Measurements from ENCODE around the gene PRR7.

Gene PRR7

DNA sequence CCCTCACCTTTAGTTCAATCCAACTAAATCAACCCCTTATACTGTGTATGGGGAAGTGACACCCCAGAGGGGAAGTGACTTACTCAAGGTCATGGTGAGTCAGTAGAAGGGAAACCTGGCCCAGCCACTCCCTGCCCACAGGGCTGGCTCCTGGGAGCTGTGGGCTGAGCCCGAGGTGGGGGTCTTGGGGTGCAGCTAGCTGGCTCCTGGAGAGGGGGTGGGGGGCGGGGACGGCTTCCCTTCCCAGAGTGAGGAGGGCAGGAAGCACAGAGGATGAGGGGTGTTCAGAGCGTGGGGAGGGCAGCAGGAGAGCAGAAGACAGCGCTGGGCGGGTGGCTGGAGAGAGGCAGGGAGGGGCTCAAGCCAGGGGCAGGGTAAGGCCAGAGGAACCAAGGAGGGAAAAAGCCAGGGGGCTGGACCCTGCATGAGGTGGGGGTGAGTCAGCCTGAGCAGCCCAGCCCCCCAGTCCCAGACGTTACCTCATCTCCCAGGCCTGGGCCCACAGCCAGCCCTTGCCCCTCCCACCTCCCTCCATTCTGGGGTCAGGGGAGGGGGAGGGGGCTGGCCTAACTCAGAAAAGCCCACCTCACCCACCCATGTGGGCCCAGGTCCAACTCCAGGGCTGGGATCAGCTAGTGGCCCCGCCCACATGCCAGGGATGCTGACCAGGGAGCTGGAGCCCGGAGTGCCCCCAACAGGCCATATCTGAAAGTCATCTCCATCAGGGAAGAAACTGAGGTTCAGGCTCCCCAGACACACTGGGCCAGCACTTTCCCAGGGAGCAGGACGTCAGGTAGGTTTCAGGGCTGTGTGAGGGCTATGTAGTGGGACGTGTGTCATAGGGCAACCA is 48.0 kb downstream of the PRR7 start (continued):
- peak; percentile 27; the same call in 1 of the 2 replicates for TF ChIP-seq ZIC2 (tag by site-specific recombination; IDR thresholded peaks at IDR 0.05)
- peak; percentile 79 for TF ChIP-seq SP3 (tag by site-specific recombination; IDR thresholded peaks at IDR 0.05)
- TF ChIP-seq GLIS1 (tag by site-specific recombination; IDR thresholded peaks at IDR 0.05), result peak; percentile 76
- no peak for TF ChIP-seq TRIM28 (IDR thresholded peaks at IDR 0.05; ENCODE audit: borderline replicate concordance, low read length)
- TF ChIP-seq, protein P1, sequence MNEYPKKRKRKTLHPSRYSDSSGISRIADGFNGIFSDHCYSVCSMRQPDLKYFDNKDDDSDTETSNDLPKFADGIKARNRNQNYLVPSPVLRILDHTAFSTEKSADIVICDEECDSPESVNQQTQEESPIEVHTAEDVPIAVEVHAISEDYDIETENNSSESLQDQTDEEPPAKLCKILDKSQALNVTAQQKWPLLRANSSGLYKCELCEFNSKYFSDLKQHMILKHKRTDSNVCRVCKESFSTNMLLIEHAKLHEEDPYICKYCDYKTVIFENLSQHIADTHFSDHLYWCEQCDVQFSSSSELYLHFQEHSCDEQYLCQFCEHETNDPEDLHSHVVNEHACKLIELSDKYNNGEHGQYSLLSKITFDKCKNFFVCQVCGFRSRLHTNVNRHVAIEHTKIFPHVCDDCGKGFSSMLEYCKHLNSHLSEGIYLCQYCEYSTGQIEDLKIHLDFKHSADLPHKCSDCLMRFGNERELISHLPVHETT (tag by site-specific recombination; IDR thresholded peaks at IDR 0.05), result 0 out of 2 replicates have a peak, but pooled peaks have one; percentile 46
- no peak for TF ChIP-seq ZNF155 (tag by site-specific recombination; IDR thresholded peaks at IDR 0.05)
- TF ChIP-seq ZNF660 (tag by site-specific recombination; IDR thresholded peaks at IDR 0.05), result peak; percentile 47; the same call in 1 of the 2 replicates
- TF ChIP-seq, protein P2, sequence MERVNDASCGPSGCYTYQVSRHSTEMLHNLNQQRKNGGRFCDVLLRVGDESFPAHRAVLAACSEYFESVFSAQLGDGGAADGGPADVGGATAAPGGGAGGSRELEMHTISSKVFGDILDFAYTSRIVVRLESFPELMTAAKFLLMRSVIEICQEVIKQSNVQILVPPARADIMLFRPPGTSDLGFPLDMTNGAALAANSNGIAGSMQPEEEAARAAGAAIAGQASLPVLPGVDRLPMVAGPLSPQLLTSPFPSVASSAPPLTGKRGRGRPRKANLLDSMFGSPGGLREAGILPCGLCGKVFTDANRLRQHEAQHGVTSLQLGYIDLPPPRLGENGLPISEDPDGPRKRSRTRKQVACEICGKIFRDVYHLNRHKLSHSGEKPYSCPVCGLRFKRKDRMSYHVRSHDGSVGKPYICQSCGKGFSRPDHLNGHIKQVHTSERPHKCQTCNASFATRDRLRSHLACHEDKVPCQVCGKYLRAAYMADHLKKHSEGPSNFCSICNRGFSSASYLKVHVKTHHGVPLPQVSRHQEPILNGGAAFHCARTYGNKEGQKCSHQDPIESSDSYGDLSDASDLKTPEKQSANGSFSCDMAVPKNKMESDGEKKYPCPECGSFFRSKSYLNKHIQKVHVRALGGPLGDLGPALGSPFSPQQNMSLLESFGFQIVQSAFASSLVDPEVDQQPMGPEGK (tag by site-specific recombination; IDR thresholded peaks at IDR 0.05), result peak; percentile 59
- TF ChIP-seq ZNF629 (tag by site-specific recombination; IDR thresholded peaks at IDR 0.05), result peak; percentile 50
- peak; percentile 68 for TF ChIP-seq ZFHX2 (tag by site-specific recombination; conservative IDR thresholded peaks at IDR 0.05)
- TF ChIP-seq ZNF114 (tag by site-specific recombination; IDR thresholded peaks at IDR 0.05), result no peak
- TF ChIP-seq ZNF341 (tag by site-specific recombination; IDR thresholded peaks at IDR 0.05; ENCODE audit: low read depth), result no peak
- TF ChIP-seq, protein P3, sequence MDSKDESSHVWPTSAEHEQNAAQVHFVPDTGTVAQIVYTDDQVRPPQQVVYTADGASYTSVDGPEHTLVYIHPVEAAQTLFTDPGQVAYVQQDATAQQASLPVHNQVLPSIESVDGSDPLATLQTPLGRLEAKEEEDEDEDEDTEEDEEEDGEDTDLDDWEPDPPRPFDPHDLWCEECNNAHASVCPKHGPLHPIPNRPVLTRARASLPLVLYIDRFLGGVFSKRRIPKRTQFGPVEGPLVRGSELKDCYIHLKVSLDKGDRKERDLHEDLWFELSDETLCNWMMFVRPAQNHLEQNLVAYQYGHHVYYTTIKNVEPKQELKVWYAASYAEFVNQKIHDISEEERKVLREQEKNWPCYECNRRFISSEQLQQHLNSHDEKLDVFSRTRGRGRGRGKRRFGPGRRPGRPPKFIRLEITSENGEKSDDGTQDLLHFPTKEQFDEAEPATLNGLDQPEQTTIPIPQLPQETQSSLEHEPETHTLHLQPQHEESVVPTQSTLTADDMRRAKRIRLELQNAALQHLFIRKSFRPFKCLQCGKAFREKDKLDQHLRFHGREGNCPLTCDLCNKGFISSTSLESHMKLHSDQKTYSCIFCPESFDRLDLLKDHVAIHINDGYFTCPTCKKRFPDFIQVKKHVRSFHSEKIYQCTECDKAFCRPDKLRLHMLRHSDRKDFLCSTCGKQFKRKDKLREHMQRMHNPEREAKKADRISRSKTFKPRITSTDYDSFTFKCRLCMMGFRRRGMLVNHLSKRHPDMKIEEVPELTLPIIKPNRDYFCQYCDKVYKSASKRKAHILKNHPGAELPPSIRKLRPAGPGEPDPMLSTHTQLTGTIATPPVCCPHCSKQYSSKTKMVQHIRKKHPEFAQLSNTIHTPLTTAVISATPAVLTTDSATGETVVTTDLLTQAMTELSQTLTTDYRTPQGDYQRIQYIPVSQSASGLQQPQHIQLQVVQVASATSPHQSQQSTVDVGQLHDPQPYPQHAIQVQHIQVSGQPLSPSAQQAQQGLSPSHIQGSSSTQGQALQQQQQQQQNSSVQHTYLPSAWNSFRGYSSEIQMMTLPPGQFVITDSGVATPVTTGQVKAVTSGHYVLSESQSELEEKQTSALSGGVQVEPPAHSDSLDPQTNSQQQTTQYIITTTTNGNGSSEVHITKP (tag by site-specific recombination; IDR thresholded peaks at IDR 0.05), result peak; percentile 65
- TF ChIP-seq, protein P4, sequence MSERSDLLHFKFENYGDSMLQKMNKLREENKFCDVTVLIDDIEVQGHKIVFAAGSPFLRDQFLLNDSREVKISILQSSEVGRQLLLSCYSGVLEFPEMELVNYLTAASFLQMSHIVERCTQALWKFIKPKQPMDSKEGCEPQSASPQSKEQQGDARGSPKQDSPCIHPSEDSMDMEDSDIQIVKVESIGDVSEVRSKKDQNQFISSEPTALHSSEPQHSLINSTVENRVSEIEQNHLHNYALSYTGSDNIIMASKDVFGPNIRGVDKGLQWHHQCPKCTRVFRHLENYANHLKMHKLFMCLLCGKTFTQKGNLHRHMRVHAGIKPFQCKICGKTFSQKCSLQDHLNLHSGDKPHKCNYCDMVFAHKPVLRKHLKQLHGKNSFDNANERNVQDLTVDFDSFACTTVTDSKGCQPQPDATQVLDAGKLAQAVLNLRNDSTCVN (tag by site-specific recombination; optimal IDR thresholded peaks at IDR 0.05), result no peak
- TF ChIP-seq, protein P5, sequence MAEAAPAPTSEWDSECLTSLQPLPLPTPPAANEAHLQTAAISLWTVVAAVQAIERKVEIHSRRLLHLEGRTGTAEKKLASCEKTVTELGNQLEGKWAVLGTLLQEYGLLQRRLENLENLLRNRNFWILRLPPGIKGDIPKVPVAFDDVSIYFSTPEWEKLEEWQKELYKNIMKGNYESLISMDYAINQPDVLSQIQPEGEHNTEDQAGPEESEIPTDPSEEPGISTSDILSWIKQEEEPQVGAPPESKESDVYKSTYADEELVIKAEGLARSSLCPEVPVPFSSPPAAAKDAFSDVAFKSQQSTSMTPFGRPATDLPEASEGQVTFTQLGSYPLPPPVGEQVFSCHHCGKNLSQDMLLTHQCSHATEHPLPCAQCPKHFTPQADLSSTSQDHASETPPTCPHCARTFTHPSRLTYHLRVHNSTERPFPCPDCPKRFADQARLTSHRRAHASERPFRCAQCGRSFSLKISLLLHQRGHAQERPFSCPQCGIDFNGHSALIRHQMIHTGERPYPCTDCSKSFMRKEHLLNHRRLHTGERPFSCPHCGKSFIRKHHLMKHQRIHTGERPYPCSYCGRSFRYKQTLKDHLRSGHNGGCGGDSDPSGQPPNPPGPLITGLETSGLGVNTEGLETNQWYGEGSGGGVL (tag by site-specific recombination; IDR thresholded peaks at IDR 0.05), result peak; percentile 86
- TF ChIP-seq ZNF146 (tag by site-specific recombination; IDR thresholded peaks at IDR 0.05), result no peak
- TF ChIP-seq, protein P6, sequence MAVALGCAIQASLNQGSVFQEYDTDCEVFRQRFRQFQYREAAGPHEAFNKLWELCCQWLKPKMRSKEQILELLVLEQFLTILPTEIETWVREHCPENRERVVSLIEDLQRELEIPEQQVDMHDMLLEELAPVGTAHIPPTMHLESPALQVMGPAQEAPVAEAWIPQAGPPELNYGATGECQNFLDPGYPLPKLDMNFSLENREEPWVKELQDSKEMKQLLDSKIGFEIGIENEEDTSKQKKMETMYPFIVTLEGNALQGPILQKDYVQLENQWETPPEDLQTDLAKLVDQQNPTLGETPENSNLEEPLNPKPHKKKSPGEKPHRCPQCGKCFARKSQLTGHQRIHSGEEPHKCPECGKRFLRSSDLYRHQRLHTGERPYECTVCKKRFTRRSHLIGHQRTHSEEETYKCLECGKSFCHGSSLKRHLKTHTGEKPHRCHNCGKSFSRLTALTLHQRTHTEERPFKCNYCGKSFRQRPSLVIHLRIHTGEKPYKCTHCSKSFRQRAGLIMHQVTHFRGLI (tag by site-specific recombination; IDR thresholded peaks at IDR 0.05), result no peak
- TF ChIP-seq ZNF121 (tag by site-specific recombination; IDR thresholded peaks at IDR 0.05), result no peak
- peak; percentile 47; the same call in 1 of the 2 replicates for TF ChIP-seq BCL11B (tag by site-specific recombination; IDR thresholded peaks at IDR 0.05; ENCODE audit: low read depth)
- TF ChIP-seq ZNF2 (tag by site-specific recombination; IDR thresholded peaks at IDR 0.05), result no peak
- no peak for TF ChIP-seq ZNF157 (tag by site-specific recombination; IDR thresholded peaks at IDR 0.05)
- peak; percentile 71 for TF ChIP-seq KLF10 (tag by site-specific recombination; IDR thresholded peaks at IDR 0.05)
- no peak for TF ChIP-seq ZNF274 (IDR thresholded peaks at IDR 0.05; ENCODE audit: low read length)
- no peak for TF ChIP-seq ZNF274 (tag by site-specific recombination; IDR thresholded peaks at IDR 0.05; ENCODE audit: borderline replicate concordance)
- TF ChIP-seq KLF1 (tag by site-specific recombination; IDR thresholded peaks at IDR 0.05), result peak; percentile 89
- TF ChIP-seq, protein P7, sequence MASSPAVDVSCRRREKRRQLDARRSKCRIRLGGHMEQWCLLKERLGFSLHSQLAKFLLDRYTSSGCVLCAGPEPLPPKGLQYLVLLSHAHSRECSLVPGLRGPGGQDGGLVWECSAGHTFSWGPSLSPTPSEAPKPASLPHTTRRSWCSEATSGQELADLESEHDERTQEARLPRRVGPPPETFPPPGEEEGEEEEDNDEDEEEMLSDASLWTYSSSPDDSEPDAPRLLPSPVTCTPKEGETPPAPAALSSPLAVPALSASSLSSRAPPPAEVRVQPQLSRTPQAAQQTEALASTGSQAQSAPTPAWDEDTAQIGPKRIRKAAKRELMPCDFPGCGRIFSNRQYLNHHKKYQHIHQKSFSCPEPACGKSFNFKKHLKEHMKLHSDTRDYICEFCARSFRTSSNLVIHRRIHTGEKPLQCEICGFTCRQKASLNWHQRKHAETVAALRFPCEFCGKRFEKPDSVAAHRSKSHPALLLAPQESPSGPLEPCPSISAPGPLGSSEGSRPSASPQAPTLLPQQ (tag by site-specific recombination; IDR thresholded peaks at IDR 0.05), result peak; percentile 98
- TF ChIP-seq HOXC10 (CRISPR knock-in tag; IDR thresholded peaks at IDR 0.05), result no peak
